Subcutaneous adipose tissue (tissue), 4 donors: ENCODE measurements around the gene RALGPS2. TPM values are rescaled to one million over a fixed set of nuclear protein-coding genes. Genes with fewer than 3 reads are reported as not detected.

Source experiments
- CTCF ChIP-seq: fragments of 450-650 bp; IDR thresholded peaks from one replicate; pipeline ENCODE4 v1.5.1; 2016; ENCODE audit warnings: low read depth, mild to moderate bottlenecking, control low read depth, antibody characterized with exemption, moderate library complexity
- total RNA-seq, 4 donors: library from RNA; depleted of rRNA; stranded (reverse); fragments of >200 nt; gene quantifications; one replicate each; pipeline ENCODE4 v1.1.0, GENCODE V29; 2016

RALGPS2 gene
- total RNA-seq, 4 donors from 2014 or later, result 11.7 to 14.8 (median 12.8) TPM

- no peak for TF ChIP-seq CTCF
Measured at GRCh38 chr1:178738780-178739179, 13.7 kb downstream of the RALGPS2 start.

DNA sequence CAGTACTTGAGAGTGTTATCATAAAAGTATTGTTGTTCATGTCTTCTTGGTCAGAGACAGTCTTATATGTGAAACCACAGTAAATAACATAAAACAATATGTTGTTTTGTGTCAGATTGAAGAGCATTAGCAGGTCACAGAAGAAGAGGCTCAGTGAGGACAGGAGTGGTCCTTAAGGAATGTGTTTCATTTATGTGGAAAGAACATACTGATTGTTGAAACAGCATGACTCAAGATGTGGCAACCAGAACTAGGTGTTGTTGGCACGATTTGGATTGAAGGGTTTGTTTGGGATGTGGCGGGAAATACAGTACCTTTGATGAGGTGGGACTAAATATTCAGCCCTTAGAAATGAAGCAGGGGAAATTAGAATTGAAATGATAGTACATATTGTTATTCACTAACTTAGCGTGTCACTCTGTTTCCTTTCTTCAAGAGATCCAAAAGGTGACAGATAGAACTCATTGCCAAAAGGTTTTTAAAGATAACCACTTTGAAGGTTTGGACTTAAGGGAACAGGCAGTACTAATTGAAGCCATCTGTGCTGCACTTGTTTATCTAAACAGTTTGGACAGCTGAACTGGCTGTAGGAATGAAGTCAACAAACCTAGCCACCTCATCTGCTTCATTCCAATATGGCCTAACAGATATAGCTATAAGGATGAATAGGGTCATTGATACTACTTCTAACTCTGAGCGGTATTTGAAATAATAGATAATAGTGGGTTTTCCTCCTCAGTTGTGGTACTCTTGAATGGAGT, 14.4 kb downstream of the RALGPS2 start:
- TF ChIP-seq CTCF, result no peak

GRCh38 chr1:178740491-178740890, 15.4 kb downstream of the RALGPS2 start:
- no peak for TF ChIP-seq CTCF

DNA sequence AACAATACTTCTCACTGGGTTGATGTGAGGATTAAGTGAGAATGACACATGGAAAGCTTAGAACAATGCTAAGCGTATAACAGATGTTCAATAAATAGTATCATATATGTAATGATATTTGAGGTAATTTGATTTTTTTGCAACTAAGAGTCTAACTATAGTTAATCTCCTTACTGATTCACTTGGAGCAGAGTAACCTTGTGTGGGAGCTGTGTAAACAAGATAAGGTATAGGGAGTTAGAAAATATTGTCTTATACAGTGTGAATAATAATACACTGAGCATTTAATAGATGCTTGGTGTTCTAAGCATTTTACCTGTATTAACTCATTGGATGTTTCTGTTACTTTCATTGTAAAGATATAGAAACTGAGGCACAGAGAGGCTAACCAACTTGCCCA, 15.9 kb downstream of the RALGPS2 start:
- TF ChIP-seq CTCF, result no peak

DNA sequence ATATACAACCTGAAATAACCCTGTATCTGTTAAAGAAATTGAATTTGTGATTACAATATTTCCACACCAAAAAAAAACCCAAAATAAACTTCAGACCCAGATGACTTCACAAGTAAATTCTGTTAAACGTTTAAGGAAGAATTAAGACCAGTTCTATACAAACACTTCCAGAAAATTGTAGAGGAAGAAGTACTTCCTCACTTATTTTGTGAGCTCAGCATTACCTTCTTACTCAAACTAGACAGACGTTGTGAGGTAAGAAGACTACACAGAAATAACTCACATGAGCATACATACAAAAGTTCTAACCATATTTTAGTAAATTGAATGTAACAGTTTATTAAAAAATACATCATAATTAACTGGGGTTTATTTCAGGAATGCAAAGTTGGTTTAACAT, 18.8 kb downstream of the RALGPS2 start:
- no peak for TF ChIP-seq CTCF

- no peak for TF ChIP-seq CTCF
Measured at GRCh38 chr1:178745260-178745659, 20.2 kb downstream of the RALGPS2 start.

DNA sequence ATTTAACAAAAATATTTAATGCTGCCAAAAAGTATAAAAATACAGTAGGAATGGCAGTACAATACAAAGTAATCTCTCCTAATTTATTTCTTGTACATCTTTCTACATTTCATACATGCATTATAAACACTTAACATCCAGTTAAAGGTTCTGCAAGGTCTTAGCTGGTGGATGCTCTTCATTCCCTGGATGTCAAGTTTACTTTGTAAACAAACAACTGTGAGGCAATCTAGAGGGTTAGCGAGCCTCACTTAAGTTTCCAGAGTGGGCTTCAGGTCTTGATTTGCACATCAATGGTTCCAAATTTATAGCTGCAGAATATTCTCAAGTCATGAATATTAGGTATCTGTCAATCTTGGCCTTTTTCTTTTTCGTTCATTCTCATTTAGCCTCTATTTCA, 21.3 kb downstream of the RALGPS2 start:
- no peak for TF ChIP-seq CTCF
